PC-3 (cell line): ENCODE measurements around the gene UGT1A7. TPM values are rescaled to one million over a fixed set of nuclear protein-coding genes. Genes with fewer than 3 reads are reported as not detected.

Experiments
- ATAC-seq: fragments of 200-7000 bp; cut with Tn5 transposase; 2 replicates; pipeline ENCODE4 v1.9.1; 2020; ENCODE audit warnings: mild to moderate bottlenecking, moderate library complexity
- BruUV-seq: library from RNA; stranded (reverse); fragments of 400-500 nt; replicated peaks from 2 replicates; lab custom pipeline; 2021; lab: Mats Ljungman, UMichigan
- CTCF ChIA-PET: fragments of 300-600 bp; sonication (Branson Sonifier 250); formaldehyde crosslinking; loops from one replicate; lab custom pipeline; 2022; ENCODE audit warnings: antibody characterized with exemption; lab: Charles Lee
- POLR2A ChIA-PET: fragments of 300-600 bp; sonication (Branson Sonifier 250); formaldehyde crosslinking; loops from one replicate; lab custom pipeline; 2022; ENCODE audit warnings: antibody characterized with exemption; ENCODE audit not compliant: unreplicated experiment; lab: Charles Lee
- DNase-seq: peaks from one replicate; pipeline ENCODE4 v3.0.0-alpha.2; 2015
- H2AFZ ChIP-seq: fragments of 300-600 bp; sonication (generic); 2 replicates; pipeline ENCODE4 v1.6.0; 2016; ENCODE audit warnings: antibody characterized with exemption, low read length
- H3F3A ChIP-seq: fragments of 300-600 bp; sonication (generic); one replicate; pipeline ENCODE4 v1.6.0; 2017; ENCODE audit warnings: antibody characterized with exemption, low read length, control low read depth, mild to moderate bottlenecking; ENCODE audit not compliant: unreplicated experiment
- H3K27ac ChIP-seq: fragments of 300-600 bp; sonication (generic); 2 replicates; pipeline ENCODE4 v1.5.1; 2016; ENCODE audit warnings: mild to moderate bottlenecking, low read length
- H3K27me3 ChIP-seq: fragments of 300-600 bp; sonication (generic); 2 replicates; pipeline ENCODE4 v1.6.1; 2016; ENCODE audit warnings: low read length, mixed read lengths
- H3K36me3 ChIP-seq: fragments of 300-600 bp; sonication (generic); 2 replicates; pipeline ENCODE4 v1.6.1; 2016; ENCODE audit warnings: low read depth, mixed run types, low read length, mixed read lengths
- H3K4me1 ChIP-seq: fragments of 300-600 bp; sonication (generic); 2 replicates; pipeline ENCODE4 v1.5.1; 2016; ENCODE audit warnings: low read length; ENCODE audit not compliant: insufficient read depth
- H3K4me2 ChIP-seq: fragments of 300-600 bp; sonication (generic); 2 replicates; pipeline ENCODE4 v1.6.0; 2016; ENCODE audit warnings: low read length
- H3K4me3 ChIP-seq: fragments of 300-600 bp; sonication (generic); 2 replicates; pipeline ENCODE4 v1.5.1; 2016; ENCODE audit warnings: mild to moderate bottlenecking, low read length, mixed read lengths
- H3K79me2 ChIP-seq: fragments of 300-600 bp; sonication (generic); 2 replicates; pipeline ENCODE4 v1.6.1; 2017; ENCODE audit warnings: low read length, mixed read lengths
- H3K9ac ChIP-seq: fragments of 300-600 bp; sonication (generic); 2 replicates; pipeline ENCODE4 v1.6.0; 2016; ENCODE audit warnings: mild to moderate bottlenecking, low read length
- H3K9me2 ChIP-seq: fragments of 300-600 bp; sonication (generic); replicated peaks from 2 replicates; pipeline ENCODE4 v1.6.1; 2016; ENCODE audit warnings: mixed run types, low read length, mixed read lengths
- H3K9me3 ChIP-seq: fragments of 300-600 bp; sonication (generic); 2 replicates; pipeline ENCODE4 v1.6.1; 2016; ENCODE audit warnings: low read length, mixed read lengths
- H4K20me1 ChIP-seq: fragments of 300-600 bp; sonication (generic); 2 replicates; pipeline ENCODE4 v1.6.1; 2016; ENCODE audit warnings: low read length, mixed read lengths
- CTCF ChIP-seq: fragments of 300-600 bp; sonication (generic); conservative IDR thresholded peaks from 2 replicates; pipeline ENCODE4 v1.5.1; 2017; ENCODE audit warnings: antibody characterized with exemption, low read depth, mild to moderate bottlenecking, low read length
- EZH2 ChIP-seq: fragments of 300-600 bp; sonication (generic); IDR thresholded peaks from one replicate; pipeline ENCODE4 v1.6.1; 2017; ENCODE audit warnings: antibody characterized with exemption, mild to moderate bottlenecking, low read length; ENCODE audit not compliant: unreplicated experiment
- EZH2phosphoT487 ChIP-seq: fragments of 300-600 bp; sonication (generic); IDR thresholded peaks from 2 replicates; pipeline ENCODE4 v1.6.1; 2018; ENCODE audit warnings: mild to moderate bottlenecking, antibody characterized with exemption, low read length, borderline replicate concordance
- intact Hi-C: fragments of 100-400 bp; cut with micrococcal nuclease; formaldehyde crosslinking; loops from 2 replicates; pipeline ENCODE4 v1.9.0; 2023
- total RNA-seq: library from RNA; depleted of rRNA; stranded (reverse); fragments of >200 nt; gene quantifications from 2 replicates; pipeline ENCODE4 v1.2.3, GENCODE V29; 2014

The UGT1A7 gene
- total RNA-seq, 1 experiment from 2014 or later, result not detected

- no peak overlapping the region for H3K9ac ChIP-seq
- CTCF ChIA-PET, result no interaction called here
- no peak overlapping the region for H3K4me2 ChIP-seq
- no peak overlapping the region for H3K27ac ChIP-seq
- H4K20me1 ChIP-seq, result no peaks in the 10 kb centered on the region
- POLR2A ChIA-PET, result no interaction called here
- intact Hi-C loops, result loop anchor here (2.0 kb wide), 1 partner anchor 56 kb away; no protein-coding TSS in a partner anchor
- H3K27me3 ChIP-seq, result no peaks in the 10 kb centered on the region
- no peak overlapping the region for H2AFZ ChIP-seq
- no peak overlapping the region for H3K4me3 ChIP-seq
- H3F3A ChIP-seq, result no peaks in the 10 kb centered on the region
- no TSS peak for BruUV-seq
- ATAC-seq (no peak), DNase-seq (no peak)
- H3K9me3 ChIP-seq, result no peaks in the 10 kb centered on the region
- no peaks in the 10 kb centered on the region for H3K79me2 ChIP-seq
- H3K4me1 ChIP-seq, result peaks cover 7% of the 10 kb centered on the region
- TF ChIP-seq CTCF (no peak), EZH2 (no peak)
- no peaks in the 10 kb centered on the region for H3K36me3 ChIP-seq
- 0 out of 2 replicates have a peak, but pooled peaks cover 4% of the 10 kb centered on the region for H3K9me2 ChIP-seq
Measured at GRCh38 chr2:233758849-233759248, 77.1 kb downstream of the UGT1A7 start.

GRCh38 chr2:233760043-233760442 lies 78.3 kb downstream of the UGT1A7 start, which contains the start of gene UGT1A1:
Gene UGT1A1, plus strand, starts transcription at chr2:233760270. Its CDS starts 18 bp downstream, at chr2:233760288.
- ChIA-PET POLR2A (no interaction called here), CTCF (no interaction called here)
- no peaks in the 10 kb centered on the region for H3F3A ChIP-seq
- intact Hi-C loops, result no loop called here
- TF ChIP-seq EZH2, result no peak
- no peak for TF ChIP-seq EZH2phosphoT487
- no peak for TF ChIP-seq CTCF
- H4K20me1 ChIP-seq, result no peaks in the 10 kb centered on the region
- 0 out of 2 replicates have a peak, but pooled peaks cover 4% of the 10 kb centered on the region for H3K9me2 ChIP-seq
- H3K9ac ChIP-seq, result no peak within 1 kb of the TSS
- no peak within 1 kb of the TSS for H3K4me3 ChIP-seq
- no peak within 1 kb of the TSS for H2AFZ ChIP-seq
- no peaks in the 10 kb centered on the region for H3K36me3 ChIP-seq
- BruUV-seq, result no TSS peak
- H3K4me1 ChIP-seq, result peaks cover 19% of the 10 kb centered on the region
- H3K27ac ChIP-seq, result no peak within 1 kb of the TSS
- H3K79me2 ChIP-seq, result no peaks in the 10 kb centered on the region
- DNase-seq (no peak), ATAC-seq (no peak)
- no peaks in the 10 kb centered on the region for H3K9me3 ChIP-seq
- H3K4me2 ChIP-seq, result no peak within 1 kb of the TSS
- H3K27me3 ChIP-seq, result no peaks in the 10 kb centered on the region

- no peaks in the 10 kb centered on the region for H3K27me3 ChIP-seq
- no peak for DNase-seq
- H3K4me1 ChIP-seq, result peaks cover 19% of the 10 kb centered on the region
- no peaks in the 10 kb centered on the region for H4K20me1 ChIP-seq
- BruUV-seq, result no TSS peak
- H2AFZ ChIP-seq, result no peak overlapping the region
- ChIA-PET POLR2A (no interaction called here), CTCF (no interaction called here)
- H3K36me3 ChIP-seq, result no peaks in the 10 kb centered on the region
- no peak overlapping the region for H3K27ac ChIP-seq
- no peak for ATAC-seq
- H3K9me2 ChIP-seq, result 0 out of 2 replicates have a peak, but pooled peaks cover 4% of the 10 kb centered on the region
- intact Hi-C loops, result no loop called here
- TF ChIP-seq CTCF, result no peak
- TF ChIP-seq EZH2, result no peak
- no peak for TF ChIP-seq EZH2phosphoT487
- no peaks in the 10 kb centered on the region for H3K9me3 ChIP-seq
- H3K4me3 ChIP-seq, result no peak overlapping the region
- no peaks in the 10 kb centered on the region for H3F3A ChIP-seq
- no peak overlapping the region for H3K4me2 ChIP-seq
- no peak overlapping the region for H3K9ac ChIP-seq
- no peaks in the 10 kb centered on the region for H3K79me2 ChIP-seq
Measured at GRCh38 chr2:233761040-233761769, 79.5 kb downstream of the UGT1A7 start.
